Measurements from ENCODE around the gene ZNF79. TPM values are rescaled to one million over a fixed set of nuclear protein-coding genes. Genes with fewer than 3 reads are reported as not detected.

The ZNF79 gene
- total RNA-seq, 2 experiments from 2014 or later: 14.2 to 15.0 TPM

DNA sequence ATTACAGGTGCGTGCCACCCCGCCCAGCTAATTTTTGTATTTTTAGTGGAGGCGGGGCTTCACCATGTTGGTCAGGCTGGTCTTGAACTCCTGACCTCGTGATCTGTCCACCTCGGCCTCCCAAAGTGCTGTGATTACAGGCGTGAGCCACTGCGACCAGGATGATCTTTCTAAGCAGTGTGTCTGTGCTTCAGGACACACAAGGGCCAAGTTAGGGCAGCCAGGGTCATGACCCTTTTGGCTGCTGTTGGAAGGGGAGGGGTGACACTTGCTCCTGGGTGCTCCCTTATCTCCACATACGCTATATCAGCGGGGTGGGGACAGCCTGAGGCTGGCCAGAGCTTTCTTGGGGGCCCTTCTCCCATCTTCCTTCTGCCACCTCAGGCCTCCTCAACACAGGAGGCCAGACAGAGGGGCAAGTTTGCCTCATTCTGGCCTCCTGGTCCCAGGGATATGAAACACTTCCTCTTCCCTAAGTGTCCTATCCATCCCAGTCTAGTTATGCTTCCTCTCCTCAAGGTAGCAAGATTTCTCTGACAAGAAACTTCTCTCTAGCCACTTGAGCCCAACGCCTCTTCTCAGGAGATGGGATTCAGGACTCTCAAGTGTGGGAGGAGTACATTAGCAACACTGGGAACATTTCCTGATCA lies 1.9 kb upstream of the ZNF79 start:
- H3K9me3 Mint-ChIP-seq: no peaks in the 10 kb centered on the region
- no peak for ATAC-seq (ENCODE audit: low read depth)
- peaks cover 25% of the 10 kb centered on the region for H3K4me1 Mint-ChIP-seq
- H3K36me3 Mint-ChIP-seq: peaks cover 11% of the 10 kb centered on the region
- H3K27me3 Mint-ChIP-seq: no peaks in the 10 kb centered on the region
- H3K27ac Mint-ChIP-seq: no peak overlapping the region
- POLR2A ChIA-PET: interaction anchor here (5.4 kb wide), 1 partner anchor 28 kb away, joined by 53 read pairs; the partner anchor contains the start of genes LRSAM1 and RPL12
- DNase-seq: no peak
- peak overlapping the region; percentile 98 for H3K4me3 Mint-ChIP-seq

- no peaks in the 10 kb centered on the region for H3K27me3 Mint-ChIP-seq
- peak overlapping the region; percentile 98 for H3K4me3 Mint-ChIP-seq
- H3K36me3 Mint-ChIP-seq: peaks cover 12% of the 10 kb centered on the region
- DNase-seq (no peak), ATAC-seq (ENCODE audit: low read depth) (no peak)
- POLR2A ChIA-PET: interaction anchor here (1.0 to 5.4 kb wide), 3 partner anchors 26 to 32 kb away, joined by 3 to 53 read pairs (median 4); partner anchors contain the start of genes LRSAM1, RPL12 and SLC2A8
- no peak overlapping the region for H3K27ac Mint-ChIP-seq
- no peaks in the 10 kb centered on the region for H3K9me3 Mint-ChIP-seq
- peaks cover 28% of the 10 kb centered on the region for H3K4me1 Mint-ChIP-seq
Observed at GRCh38 chr9:127422787-127423186, 1.4 kb upstream of the ZNF79 start.

DNA sequence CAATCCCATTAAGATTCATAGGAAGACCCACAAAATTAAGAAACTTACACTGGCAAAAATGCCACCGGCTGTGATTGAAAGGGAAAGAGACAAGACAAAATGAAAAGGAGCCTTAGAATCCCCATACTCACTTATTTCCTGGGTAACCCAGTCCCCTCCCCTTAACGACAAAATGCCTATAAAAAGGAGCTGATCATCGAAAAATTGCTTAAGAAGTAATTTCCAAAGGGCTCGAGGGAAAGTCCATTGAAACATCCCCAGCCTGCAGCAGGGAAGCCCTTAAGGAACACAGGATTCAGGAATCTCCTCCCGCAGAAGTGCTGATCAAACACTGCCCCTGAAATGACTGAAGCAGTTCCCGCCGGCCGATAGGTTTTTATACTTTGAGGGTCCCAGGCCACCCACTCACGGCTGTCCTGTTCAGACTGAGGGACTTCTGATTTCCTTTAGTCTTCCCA lies 677 bp upstream of the ZNF79 start:
- ATAC-seq (ENCODE audit: low read depth) (no peak), DNase-seq (no peak)
- Mint-ChIP-seq H3K9me3 (no peaks in the 10 kb centered on the region), H3K27ac (peak overlapping the region; percentile 92), H3K27me3 (no peaks in the 10 kb centered on the region), H3K4me3 (peak overlapping the region; percentile 98), H3K4me1 (peaks cover 32% of the 10 kb centered on the region), H3K36me3 (peaks cover 17% of the 10 kb centered on the region)
- POLR2A ChIA-PET: interaction anchor here (0.9 to 5.4 kb wide), 8 partner anchors 17 to 292 kb away, joined by 3 to 53 read pairs (median 4); partner anchors contain the start of genes LRSAM1, PTRH1, RPL12 and SLC2A8

DNA sequence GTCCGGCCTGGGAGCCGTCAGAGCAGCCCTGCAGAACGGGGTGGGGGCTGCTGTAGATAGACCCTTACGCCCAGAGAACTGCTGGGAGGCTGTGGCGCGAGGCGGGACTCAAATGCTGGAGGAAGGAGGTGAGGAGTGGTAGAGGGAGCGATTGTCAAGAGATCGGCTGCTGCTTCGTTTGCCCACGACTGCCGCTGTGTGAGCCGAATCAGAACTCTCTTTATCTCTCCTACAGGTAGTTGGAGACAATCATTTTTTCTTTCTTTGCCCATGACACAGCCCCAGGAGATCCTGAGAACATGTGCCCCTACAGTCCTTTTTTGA lies 456 bp downstream of the ZNF79 start:
- H3K4me1 Mint-ChIP-seq: peaks cover 32% of the 10 kb centered on the region

DNA sequence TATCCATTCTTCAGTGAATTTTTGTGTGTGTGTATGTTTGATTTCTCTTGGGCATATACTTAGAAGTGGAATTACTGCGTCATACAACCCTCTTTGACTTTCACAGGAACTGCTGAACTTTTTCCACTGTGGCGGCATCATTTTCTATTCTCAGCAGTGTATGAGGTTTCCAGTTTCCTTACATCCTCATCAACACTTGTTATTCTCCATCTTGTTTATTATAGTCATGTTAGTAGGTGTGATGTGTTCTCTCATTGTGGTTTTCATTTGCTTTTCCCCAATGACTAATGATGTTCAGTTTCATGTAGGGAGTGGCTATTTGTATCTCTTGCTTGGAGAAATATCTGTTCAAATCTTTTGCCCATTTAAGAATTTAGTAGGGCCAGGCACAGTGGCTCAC lies 2.6 kb downstream of the ZNF79 start:
- ATAC-seq (ENCODE audit: low read depth) (no peak), DNase-seq (no peak)
- no peaks in the 10 kb centered on the region for H3K27me3 Mint-ChIP-seq
- POLR2A ChIA-PET: interaction anchor here (0.6 kb wide), 1 partner anchor 565 kb away, joined by 3 read pairs; no protein-coding TSS in a partner anchor
- peaks cover 32% of the 10 kb centered on the region for H3K4me1 Mint-ChIP-seq
- H3K27ac Mint-ChIP-seq: peak overlapping the region; percentile 56
- peak overlapping the region; percentile 98 for H3K4me3 Mint-ChIP-seq
- H3K9me3 Mint-ChIP-seq: no peaks in the 10 kb centered on the region
- H3K36me3 Mint-ChIP-seq: peaks cover 31% of the 10 kb centered on the region

More for the DNA sequence above, 456 bp downstream of the ZNF79 start:
- POLR2A ChIA-PET: interaction anchor here (0.8 to 5.4 kb wide), 8 partner anchors 12 to 201 kb away, joined by 3 to 53 read pairs (median 4); partner anchors contain the start of genes LRSAM1 and RPL12
- Mint-ChIP-seq H3K27ac (peak overlapping the region; percentile 92), H3K9me3 (no peaks in the 10 kb centered on the region), H3K27me3 (no peaks in the 10 kb centered on the region), H3K36me3 (peaks cover 18% of the 10 kb centered on the region), H3K4me3 (peak overlapping the region; percentile 98)
- DNase-seq (no peak), ATAC-seq (ENCODE audit: low read depth) (peak; percentile 36)

DNA sequence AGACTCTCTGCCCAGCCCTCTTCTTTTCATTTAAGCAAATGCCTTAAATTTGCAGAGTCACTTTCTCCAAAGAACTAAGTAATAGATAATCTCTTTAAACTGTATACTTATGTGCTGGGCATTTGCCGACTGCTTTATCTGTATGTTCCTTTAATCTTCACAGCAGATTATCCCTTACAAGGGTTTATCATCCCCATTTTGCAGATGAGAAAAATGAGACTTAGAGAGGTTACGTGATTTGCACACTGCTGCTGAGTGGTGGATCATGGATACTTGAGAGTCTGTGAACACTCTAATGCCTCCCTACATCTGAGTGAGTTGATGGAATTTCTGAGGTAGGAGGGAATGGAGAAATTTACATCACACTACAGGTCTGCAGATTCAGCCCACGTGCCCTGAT lies 4.2 kb downstream of the ZNF79 start:
- H3K27ac Mint-ChIP-seq: no peak overlapping the region
- H3K4me3 Mint-ChIP-seq: no peak overlapping the region
- H3K4me1 Mint-ChIP-seq: peaks cover 27% of the 10 kb centered on the region
- POLR2A ChIA-PET: no interaction called here
- H3K9me3 Mint-ChIP-seq: no peaks in the 10 kb centered on the region
- peaks cover 32% of the 10 kb centered on the region for H3K36me3 Mint-ChIP-seq
- no peak for DNase-seq
- H3K27me3 Mint-ChIP-seq: no peaks in the 10 kb centered on the region
- ATAC-seq (ENCODE audit: low read depth): no peak

DNA sequence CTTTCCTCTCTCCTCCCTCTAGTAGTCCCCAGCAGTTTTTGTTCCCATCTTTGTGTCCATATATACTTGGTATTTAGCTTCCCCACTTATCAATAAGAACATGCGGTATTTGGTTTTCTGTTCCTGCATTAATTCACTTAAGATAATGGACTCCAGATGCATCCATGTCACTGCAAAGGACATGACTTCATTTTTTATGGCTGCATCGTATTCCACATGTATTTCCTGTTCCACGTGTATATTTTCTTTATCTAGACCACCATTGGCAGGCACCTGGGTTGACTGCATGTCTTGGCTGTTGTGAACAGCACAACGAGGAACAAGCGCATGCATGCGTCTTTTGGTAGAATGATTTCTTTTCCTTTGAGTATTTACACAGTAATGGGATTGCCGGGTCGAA lies 6.2 kb downstream of the ZNF79 start:
- Mint-ChIP-seq H3K27ac (no peak overlapping the region), H3K4me3 (no peak overlapping the region), H3K36me3 (peaks cover 40% of the 10 kb centered on the region), H3K4me1 (peaks cover 19% of the 10 kb centered on the region), H3K9me3 (no peaks in the 10 kb centered on the region), H3K27me3 (no peaks in the 10 kb centered on the region)
- no peak for ATAC-seq (ENCODE audit: low read depth)
- no peak for DNase-seq
- POLR2A ChIA-PET: no interaction called here

DNA sequence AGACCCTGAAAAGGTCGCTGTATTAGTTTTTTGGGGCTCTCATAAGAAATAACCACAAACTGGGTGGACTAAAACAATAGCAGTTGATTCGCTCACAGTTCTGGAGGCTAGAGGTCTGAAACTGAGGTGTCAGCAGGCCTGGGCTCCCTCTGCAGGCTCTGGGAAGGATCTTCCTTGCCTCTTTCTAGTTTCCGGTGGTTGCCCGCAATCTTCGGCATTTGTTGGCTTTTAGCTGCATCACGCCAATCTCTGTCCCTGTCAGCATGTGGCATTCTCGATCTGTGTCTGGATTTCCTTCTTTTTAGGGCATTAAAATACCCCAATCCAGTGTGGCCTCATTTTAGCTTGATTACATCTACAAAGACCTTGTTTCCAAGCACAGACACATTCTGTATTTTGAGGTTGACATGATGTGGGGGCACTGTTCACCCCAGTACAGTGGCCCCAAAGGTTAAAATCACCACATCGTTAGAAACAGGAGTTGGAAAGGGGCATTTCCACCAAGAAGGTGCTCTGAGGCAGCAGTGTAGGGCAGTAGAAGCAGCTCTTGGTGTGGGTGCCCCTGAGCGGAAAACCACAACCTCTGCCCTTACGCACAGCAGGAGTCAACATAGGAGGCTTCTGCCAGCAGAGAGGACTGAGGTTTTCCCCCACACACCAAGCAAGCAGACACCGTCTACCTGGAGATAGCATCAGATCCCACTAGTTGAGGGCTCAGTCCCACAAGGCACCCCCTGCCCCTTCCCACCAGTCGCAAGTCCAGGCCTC lies 13.5 kb downstream of the ZNF79 start:
- no peaks in the 10 kb centered on the region for H3K27me3 Mint-ChIP-seq
- H3K27ac Mint-ChIP-seq: no peak overlapping the region
- H3K4me3 Mint-ChIP-seq: no peak overlapping the region
- peaks cover 51% of the 10 kb centered on the region for H3K36me3 Mint-ChIP-seq
- no peak for DNase-seq
- peak; percentile 28 for ATAC-seq (ENCODE audit: low read depth)
- H3K4me1 Mint-ChIP-seq: peaks cover 4% of the 10 kb centered on the region
- POLR2A ChIA-PET: interaction anchor here (4.6 kb wide), 1 partner anchor 13 kb away, joined by 23 read pairs; the partner anchor contains the start of genes LRSAM1 and RPL12
- peaks cover 2% of the 10 kb centered on the region for H3K9me3 Mint-ChIP-seq

GRCh38 chr9:127438394-127438793 lies 14.2 kb downstream of the ZNF79 start:
- no peak overlapping the region for H3K27ac Mint-ChIP-seq
- H3K9me3 Mint-ChIP-seq: peaks cover 2% of the 10 kb centered on the region
- H3K4me3 Mint-ChIP-seq: no peak overlapping the region
- ATAC-seq (ENCODE audit: low read depth) (no peak), DNase-seq (no peak)
- H3K36me3 Mint-ChIP-seq: peaks cover 55% of the 10 kb centered on the region
- H3K4me1 Mint-ChIP-seq: peaks cover 4% of the 10 kb centered on the region
- POLR2A ChIA-PET: interaction anchor here (4.6 kb wide), 1 partner anchor 12 kb away, joined by 23 read pairs; the partner anchor contains the start of genes LRSAM1 and RPL12
- H3K27me3 Mint-ChIP-seq: no peaks in the 10 kb centered on the region

DNA sequence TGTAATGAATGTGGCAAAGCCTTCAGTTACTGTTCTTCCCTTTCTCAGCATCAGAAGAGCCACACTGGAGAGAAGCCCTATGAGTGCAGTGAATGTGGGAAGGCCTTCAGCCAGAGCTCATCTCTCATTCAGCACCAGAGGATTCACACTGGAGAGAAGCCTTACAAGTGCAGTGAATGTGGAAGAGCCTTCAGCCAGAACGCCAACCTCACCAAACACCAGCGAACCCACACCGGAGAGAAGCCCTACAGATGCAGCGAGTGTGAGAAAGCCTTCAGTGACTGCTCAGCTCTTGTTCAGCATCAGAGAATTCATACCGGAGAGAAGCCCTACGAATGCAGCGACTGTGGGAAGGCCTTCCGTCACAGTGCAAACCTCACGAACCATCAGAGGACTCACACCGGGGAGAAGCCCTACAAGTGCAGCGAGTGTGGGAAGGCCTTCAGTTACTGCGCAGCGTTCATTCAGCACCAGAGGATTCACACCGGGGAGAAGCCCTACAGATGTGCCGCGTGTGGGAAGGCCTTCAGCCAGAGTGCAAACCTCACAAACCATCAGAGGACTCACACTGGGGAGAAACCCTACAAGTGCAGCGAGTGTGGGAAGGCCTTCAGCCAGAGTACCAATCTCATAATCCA lies 20.2 kb downstream of the ZNF79 start:
- ATAC-seq (ENCODE audit: low read depth): no peak
- Mint-ChIP-seq H3K27ac (no peak overlapping the region), H3K27me3 (no peaks in the 10 kb centered on the region), H3K4me1 (peaks cover 19% of the 10 kb centered on the region), H3K4me3 (no peak overlapping the region), H3K36me3 (peaks cover 95% of the 10 kb centered on the region), H3K9me3 (peaks cover 21% of the 10 kb centered on the region)
- POLR2A ChIA-PET: interaction anchor here (0.7 kb wide), 1 partner anchor 135 kb away, joined by 3 read pairs; no protein-coding TSS in a partner anchor
- DNase-seq: no peak

DNA sequence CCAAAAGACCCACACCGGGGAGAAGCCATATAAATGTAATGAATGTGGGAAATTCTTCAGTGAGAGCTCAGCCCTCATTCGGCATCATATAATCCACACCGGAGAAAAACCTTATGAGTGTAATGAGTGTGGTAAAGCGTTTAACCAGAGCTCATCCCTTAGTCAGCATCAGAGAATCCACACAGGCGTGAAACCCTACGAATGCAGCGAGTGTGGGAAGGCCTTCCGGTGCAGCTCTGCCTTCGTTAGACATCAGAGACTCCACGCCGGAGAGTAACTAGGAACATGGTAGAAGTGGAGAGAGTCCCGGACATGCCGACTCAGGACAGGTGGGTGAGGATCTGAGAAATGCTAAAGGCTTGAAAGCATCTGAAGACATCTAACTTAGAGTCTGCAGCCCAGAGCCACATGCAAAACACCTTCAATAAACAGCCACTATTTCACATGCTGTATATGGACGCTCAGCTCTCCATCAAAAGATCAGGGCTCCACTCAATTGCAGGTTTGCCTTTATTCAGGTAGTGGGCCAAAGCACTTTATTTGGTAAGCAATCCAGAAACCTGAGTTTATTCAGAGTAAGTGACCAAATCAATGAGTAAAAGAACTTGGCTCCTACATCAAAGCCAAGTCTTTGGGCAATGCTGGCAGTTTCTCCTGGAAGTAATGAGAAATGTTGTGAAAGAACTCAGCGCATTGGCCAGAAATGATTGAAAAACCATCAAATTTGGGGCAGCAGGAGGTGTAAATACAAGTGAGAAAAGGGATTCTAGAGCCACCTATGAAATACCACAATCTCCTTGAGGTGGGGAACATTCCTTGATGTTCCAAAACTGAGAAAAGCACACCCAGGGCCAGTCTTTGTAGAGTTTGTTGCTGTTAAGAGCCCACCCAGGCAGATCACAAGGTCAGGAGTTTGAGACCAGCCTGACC lies 21.0 kb downstream of the ZNF79 start:
- POLR2A ChIA-PET: no interaction called here
- DNase-seq (no peak), ATAC-seq (ENCODE audit: low read depth) (no peak)
- no peaks in the 10 kb centered on the region for H3K27me3 Mint-ChIP-seq
- H3K4me1 Mint-ChIP-seq: peaks cover 27% of the 10 kb centered on the region
- H3K9me3 Mint-ChIP-seq: peaks cover 21% of the 10 kb centered on the region
- H3K4me3 Mint-ChIP-seq: no peak overlapping the region
- no peak overlapping the region for H3K27ac Mint-ChIP-seq
- H3K36me3 Mint-ChIP-seq: peaks cover 95% of the 10 kb centered on the region

GRCh38 chr9:127445851-127446712 lies 21.9 kb downstream of the ZNF79 start:
- POLR2A ChIA-PET: no interaction called here
- Mint-ChIP-seq H3K4me3 (no peak overlapping the region), H3K27me3 (no peaks in the 10 kb centered on the region), H3K9me3 (peaks cover 21% of the 10 kb centered on the region), H3K36me3 (peaks cover 93% of the 10 kb centered on the region), H3K27ac (no peak overlapping the region), H3K4me1 (peaks cover 30% of the 10 kb centered on the region)
- DNase-seq: no peak
- no peak for ATAC-seq (ENCODE audit: low read depth)
